ENCODE results near the gene DSCAM. TPM values are rescaled to one million over a fixed set of nuclear protein-coding genes. Genes with fewer than 3 reads are reported as not detected.
A peak's percentile ranks its signal among the peaks of the same experiment; 100 is the strongest.

The DSCAM gene
- total RNA-seq, 1 experiment from 2014 or later, result not detected

- peak; percentile 56 for DNase-seq (ENCODE audit: low spot score)
These were observed 703.0 kb downstream of the DSCAM start for GRCh38 chr21:40143822-40144525.

GRCh38 chr21:40141621-40142020, 705.3 kb downstream of the DSCAM start:
- DNase-seq (ENCODE audit: low spot score), result no peak

DNA sequence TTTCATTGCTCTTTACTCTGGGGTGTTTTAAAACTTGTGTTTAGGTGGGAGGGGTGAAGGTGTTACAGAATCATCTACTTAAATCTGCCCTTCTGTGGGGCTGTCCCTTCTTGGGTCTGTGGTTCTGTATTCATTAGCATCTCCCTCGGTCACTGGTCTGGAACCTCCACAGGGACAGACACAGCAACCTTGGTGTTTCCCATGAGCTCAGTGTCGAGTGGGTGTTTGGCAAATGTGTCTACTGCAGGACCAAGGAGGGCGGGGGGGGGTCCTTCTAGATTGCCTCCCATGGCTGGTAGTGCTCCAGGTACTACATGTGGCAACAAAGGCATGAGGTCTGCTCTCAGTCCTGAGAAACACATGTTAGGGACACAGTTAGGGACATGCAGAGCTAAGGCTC, 706.3 kb downstream of the DSCAM start:
- DNase-seq (ENCODE audit: low spot score), result no peak

GRCh38 chr21:40139636-40140035, 707.3 kb downstream of the DSCAM start:
- DNase-seq (ENCODE audit: low spot score), result no peak

DNA sequence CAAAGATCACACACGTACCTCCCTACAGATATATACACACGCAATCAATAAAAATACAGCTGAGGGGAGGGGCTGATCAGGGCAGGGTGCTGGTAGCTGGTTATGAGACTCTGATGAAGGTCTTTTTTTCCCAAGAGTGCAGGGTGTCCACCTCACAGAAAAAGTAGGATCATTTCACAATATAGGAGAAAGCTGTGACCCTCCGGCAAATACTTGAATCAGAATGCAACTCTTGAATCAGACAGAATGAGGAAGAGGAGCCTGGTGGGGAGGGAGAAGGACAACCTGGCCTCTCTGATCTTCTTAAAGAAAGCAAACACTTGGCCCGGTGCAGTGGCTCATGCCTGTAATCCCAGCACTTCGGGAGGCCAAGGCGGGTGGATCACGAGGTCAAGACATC, 710.4 kb downstream of the DSCAM start:
- DNase-seq (ENCODE audit: low spot score), result no peak

DNA sequence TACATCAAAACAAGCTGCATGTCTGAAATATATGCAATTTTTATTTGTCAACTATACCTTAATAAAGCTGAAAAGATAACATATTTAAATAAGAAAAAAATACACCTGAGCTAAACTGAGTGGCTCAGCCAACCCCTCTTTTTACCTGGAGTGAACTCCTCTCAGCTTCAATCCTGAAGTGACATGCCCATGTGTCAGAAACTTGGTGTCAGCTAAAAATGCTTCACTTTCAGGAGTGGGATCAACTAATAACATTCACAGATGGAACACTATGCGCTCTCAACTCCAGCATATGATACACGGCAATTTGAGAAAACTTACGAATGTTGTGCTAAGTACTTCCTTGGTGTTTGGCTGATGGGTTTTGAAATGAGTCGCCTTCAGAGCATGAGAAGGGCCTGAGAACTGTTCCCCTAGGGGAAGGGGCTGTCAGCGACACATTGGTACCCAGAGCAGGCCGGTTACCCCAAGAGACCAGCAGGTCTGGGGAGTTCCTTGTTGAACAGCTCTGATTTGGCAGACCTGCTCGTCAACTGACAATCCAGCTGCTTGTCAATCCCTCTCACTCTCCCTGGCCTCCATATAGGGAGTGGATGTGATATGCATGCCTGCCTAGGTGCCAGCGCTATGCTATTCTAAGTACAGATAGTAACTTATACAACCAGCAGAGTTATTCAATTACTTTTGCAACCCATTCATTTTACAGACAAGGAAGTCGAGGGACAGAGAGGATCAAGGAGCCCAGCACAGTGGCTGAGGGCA, 712.0 kb downstream of the DSCAM start:
- DNase-seq (ENCODE audit: low spot score), result no peak

DNA sequence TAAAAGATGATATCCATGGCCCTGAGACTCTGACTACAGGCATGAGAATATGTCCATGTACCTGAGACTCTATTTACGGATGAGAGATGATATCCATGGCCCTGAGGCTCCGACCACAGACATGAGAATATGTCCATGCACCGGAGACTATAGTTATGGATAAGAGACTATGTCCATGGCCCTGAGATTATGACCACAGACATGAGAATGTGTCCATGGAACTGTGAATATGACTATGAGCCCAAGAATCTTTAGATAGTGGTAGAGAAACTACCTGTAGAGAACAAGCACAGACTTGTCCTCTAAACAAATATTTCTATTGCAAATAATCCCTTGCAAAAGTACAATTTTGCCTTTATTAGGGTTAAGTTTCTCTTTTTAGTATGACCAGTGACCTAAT, 716.5 kb downstream of the DSCAM start:
- DNase-seq (ENCODE audit: low spot score), result no peak

DNA sequence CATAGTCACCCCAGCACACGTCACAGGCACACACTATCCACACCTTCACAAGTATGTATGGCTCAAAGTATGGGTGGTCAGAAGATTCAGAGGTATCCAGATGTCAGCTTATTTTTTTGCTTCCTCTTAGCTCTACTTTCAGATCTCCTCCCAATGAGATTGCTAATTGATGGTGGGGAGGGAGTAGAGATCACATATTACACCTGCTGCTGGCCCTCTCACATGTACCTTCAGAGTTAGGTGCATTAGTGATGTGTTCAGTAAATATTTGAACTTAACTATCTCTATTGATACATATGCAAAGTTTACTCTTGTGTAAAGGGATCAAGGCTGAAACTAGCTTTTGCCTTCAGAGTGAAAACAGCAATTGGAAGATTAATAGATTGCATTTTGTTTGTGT, 717.1 kb downstream of the DSCAM start:
- no peak for DNase-seq (ENCODE audit: low spot score)

DNA sequence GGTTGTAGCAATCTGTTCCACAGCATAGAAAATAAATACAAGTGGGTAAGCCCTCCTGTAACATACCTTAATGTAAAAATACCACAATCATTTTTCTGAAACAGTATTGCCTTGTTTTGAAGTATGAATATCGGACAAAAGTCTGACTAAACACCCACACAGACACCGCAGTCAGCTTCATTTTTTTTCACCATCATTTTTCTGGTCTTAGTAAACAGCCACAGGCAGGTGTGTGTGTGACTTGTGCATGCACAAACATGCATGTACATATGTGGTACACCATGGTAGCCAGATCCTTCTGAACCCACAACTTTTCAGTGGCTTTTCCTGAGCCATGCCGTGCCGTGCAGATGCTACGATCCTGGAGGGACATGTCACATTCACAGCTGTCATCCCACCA, 718.1 kb downstream of the DSCAM start:
- no peak for DNase-seq (ENCODE audit: low spot score)

DNA sequence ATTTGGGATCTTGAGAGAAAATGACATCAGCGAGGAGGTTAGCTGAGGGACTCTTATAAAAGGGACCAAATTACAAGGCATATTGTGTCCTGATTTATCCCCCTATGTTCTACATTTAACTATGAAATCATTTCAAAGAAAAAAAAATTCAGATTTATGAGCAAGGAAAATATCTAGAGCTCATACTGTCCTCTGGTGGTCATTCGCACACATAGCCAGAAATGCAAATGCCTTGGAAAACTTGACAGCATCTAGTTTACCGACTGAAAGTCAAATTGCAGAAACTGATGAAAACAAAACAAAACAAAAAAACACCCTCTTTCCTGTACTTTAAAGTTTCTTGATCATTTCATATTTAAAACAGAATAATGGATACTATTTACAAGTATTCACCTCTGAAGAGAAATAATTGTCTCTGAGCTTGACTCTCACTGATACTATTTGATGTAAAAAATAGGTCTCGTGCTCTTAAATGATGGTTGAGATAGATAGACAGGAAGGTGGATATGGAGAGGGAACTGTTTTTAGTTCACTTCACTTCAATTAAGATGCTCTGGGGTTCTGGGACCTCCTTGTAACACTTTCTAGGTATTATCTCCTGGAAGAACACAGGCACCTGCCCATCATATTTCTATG, 725.9 kb downstream of the DSCAM start:
- DNase-seq (ENCODE audit: low spot score), result peak; percentile 28

- no peak for DNase-seq (ENCODE audit: low spot score)
These were observed 728.4 kb downstream of the DSCAM start for GRCh38 chr21:40118527-40118926.

DNA sequence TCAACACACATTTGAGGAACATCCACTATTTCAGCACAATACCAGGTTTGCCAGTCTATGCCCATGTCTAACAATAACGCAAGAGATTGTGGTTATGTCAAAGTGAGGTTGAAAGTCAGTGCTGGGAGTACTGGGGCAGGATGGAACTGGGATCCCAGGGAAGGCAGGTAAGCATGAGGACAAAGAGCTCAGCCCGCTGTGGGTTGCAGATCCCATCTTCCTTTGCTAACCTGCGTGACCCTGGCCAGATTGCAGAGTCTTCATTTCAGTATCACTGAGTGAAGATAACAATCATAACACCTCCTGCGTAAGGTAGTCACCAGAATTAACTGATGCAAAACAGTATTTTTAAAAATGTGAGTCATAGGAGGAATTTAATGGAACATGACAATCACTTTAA, 729.7 kb downstream of the DSCAM start:
- no peak for DNase-seq (ENCODE audit: low spot score)

GRCh38 chr21:40115775-40116174, 731.2 kb downstream of the DSCAM start:
- DNase-seq (ENCODE audit: low spot score), result no peak

DNA sequence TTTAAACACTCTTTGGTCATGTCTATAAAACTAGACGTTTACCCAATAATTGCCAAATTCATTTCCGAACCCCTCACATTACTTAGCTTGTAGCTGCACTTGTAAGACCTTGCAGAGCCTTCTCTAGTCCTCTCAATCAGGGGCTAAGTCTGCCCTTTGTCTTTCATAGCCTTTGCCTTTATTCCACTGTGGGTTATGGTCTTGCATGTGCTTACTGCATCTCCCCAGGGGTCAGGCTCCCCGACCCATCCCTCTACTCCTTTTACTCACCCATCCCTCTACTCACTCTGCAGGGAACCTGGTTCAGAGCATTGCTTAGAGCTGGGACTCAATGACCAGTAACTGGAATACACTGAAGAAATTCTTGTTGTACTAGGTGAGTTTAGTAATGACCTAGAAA, 744.3 kb downstream of the DSCAM start:
- no peak for DNase-seq (ENCODE audit: low spot score)

DNA sequence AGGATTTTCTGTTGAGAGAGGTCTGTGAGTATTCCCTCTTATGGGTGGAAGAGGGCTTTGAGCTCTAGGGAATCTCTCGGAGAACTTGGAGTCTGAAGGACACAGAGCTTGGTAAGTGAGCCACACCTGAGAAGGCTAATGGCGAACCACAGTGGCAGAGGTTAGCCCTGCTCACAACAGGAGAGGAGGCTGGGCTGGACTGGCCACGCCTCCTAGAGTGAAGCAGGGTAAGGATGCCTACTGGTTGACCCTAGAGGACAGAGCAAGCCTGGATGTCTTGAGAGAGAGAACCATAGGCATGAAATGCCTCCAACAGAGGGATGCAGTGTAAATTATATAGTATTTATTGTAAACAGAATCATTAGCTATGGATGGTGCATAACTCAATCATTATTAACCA, 747.1 kb downstream of the DSCAM start:
- no peak for DNase-seq (ENCODE audit: low spot score)

GRCh38 chr21:40095477-40095876, 751.5 kb downstream of the DSCAM start:
- DNase-seq (ENCODE audit: low spot score), result no peak

GRCh38 chr21:40080385-40080784, 766.6 kb downstream of the DSCAM start:
- DNase-seq (ENCODE audit: low spot score), result no peak

- DNase-seq (ENCODE audit: low spot score), result no peak
These were observed 772.2 kb downstream of the DSCAM start for GRCh38 chr21:40074710-40075109.

DNA sequence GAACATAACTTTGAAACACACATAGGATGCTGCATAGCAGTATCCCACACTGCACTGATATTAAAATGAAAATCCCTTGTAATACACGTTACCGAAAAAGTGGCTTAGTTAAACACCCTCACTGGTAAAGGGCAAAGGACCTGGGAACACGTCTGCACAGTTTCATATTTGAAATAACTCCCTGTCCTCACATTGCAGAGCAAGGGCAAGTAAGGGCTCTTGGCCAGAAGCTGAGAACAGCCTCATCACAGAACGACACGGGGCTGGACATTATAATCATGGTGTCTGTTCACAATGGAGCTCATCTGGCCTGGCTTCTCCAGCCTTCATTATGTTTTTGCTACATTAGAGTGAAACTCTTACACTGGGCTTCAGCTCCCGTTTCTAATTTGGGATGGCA, 772.8 kb downstream of the DSCAM start:
- DNase-seq (ENCODE audit: low spot score), result no peak

GRCh38 chr21:40073642-40074041, 773.3 kb downstream of the DSCAM start:
- no peak for DNase-seq (ENCODE audit: low spot score)

- no peak for DNase-seq (ENCODE audit: low spot score)
These were observed 776.1 kb downstream of the DSCAM start for GRCh38 chr21:40070871-40071270.

DNA sequence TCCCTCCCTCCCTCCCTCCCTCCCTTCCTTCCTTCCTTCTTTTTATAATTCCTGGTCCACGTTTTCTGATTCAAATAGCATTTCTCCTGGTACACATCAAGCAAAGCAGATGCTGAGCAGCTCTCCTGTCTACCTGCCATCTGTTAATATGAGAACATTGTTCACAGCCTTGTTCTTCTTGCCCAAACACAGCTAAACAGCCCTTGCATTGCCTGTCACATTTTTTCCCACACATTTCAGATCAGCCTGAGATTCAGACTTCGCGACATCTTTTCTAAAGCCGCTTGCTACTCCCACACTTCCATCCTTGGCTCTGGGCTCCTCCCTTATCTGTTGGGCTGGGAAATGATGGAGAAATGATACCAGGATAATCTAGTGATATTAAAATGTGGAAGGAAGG, 779.2 kb downstream of the DSCAM start:
- no peak for DNase-seq (ENCODE audit: low spot score)

GRCh38 chr21:40066221-40066620, 780.7 kb downstream of the DSCAM start:
- DNase-seq (ENCODE audit: low spot score), result no peak
